Smooth muscle cell (in vitro differentiated cells): Measurements from ENCODE around the gene IGSF1. TPM values are rescaled to one million over a fixed set of nuclear protein-coding genes. Genes with fewer than 3 reads are reported as not detected.
A peak's percentile ranks its signal among the peaks of the same experiment; 100 is the strongest.

Experiments
- DNase-seq: peaks from one replicate; lab custom pipeline; 2025; ENCODE audit not compliant: unreplicated experiment; lab: John Stamatoyannopoulos, UW
- H2AFZ ChIP-seq: fragments of 200-600 bp; sonication (generic); 2 replicates; pipeline ENCODE4 v1.6.0; 2016; ENCODE audit warnings: antibody characterized with exemption, low read depth, mild to moderate bottlenecking
- H3F3A ChIP-seq: fragments of 200-600 bp; sonication (generic); 2 replicates; pipeline ENCODE4 v1.6.0; 2017; ENCODE audit warnings: antibody characterized with exemption, low read depth
- H3K27ac ChIP-seq: fragments of 200-600 bp; sonication (generic); 2 replicates; pipeline ENCODE4 v1.5.1; 2016; ENCODE audit warnings: low read depth, mild to moderate bottlenecking
- H3K27me3 ChIP-seq: fragments of 200-600 bp; sonication (generic); 2 replicates; pipeline ENCODE4 v1.6.1; 2016; ENCODE audit warnings: low read depth, mild to moderate bottlenecking
- H3K36me3 ChIP-seq: fragments of 200-600 bp; sonication (generic); 2 replicates; pipeline ENCODE4 v1.5.1; 2016; ENCODE audit warnings: low read depth
- H3K4me1 ChIP-seq: fragments of 200-600 bp; sonication (generic); 2 replicates; pipeline ENCODE4 v1.5.1; 2016; ENCODE audit warnings: low read depth
- H3K4me2 ChIP-seq: fragments of 200-600 bp; sonication (generic); 2 replicates; pipeline ENCODE4 v1.6.0; 2016; ENCODE audit warnings: mild to moderate bottlenecking
- H3K4me3 ChIP-seq: fragments of 200-600 bp; sonication (generic); 2 replicates; pipeline ENCODE4 v1.5.1; 2016; ENCODE audit warnings: mild to moderate bottlenecking
- H3K79me2 ChIP-seq: fragments of 200-600 bp; sonication (generic); 2 replicates; pipeline ENCODE4 v1.6.0; 2016; ENCODE audit warnings: low read depth, mild to moderate bottlenecking
- H3K9ac ChIP-seq: fragments of 200-600 bp; sonication (generic); 2 replicates; pipeline ENCODE4 v1.6.0; 2016; ENCODE audit warnings: low read depth
- H3K9me3 ChIP-seq: fragments of 200-600 bp; sonication (generic); replicated peaks from 2 replicates; pipeline ENCODE4 v1.5.1; 2016; ENCODE audit warnings: low read depth
- H4K20me1 ChIP-seq: fragments of 200-600 bp; sonication (generic); 2 replicates; pipeline ENCODE4 v1.6.0; 2016; ENCODE audit warnings: low read depth
- CTCF ChIP-seq: fragments of 200-600 bp; sonication (generic); IDR thresholded peaks from 2 replicates; pipeline ENCODE4 v1.5.1; 2017; ENCODE audit warnings: borderline replicate concordance, mild to moderate bottlenecking, antibody characterized with exemption; ENCODE audit not compliant: insufficient read depth, poor library complexity, severe bottlenecking
- WGBS: methylation state at CpG from one replicate; pipeline ENCODE4 v1.1.7; 2016; ENCODE audit warnings: low lambda C conversion rate; 5-methylcytosine and 5-hydroxymethylcytosine counted together
- polyA plus RNA-seq: library from polyadenylated mRNA; unstranded; fragments of >200 nt; fragmentation: Nextera tagmentation; extraction: Ambion mirVana; gene quantifications from 2 replicates; pipeline ENCODE4 v1.2.1, GENCODE V29; 2016
- total RNA-seq: library from RNA; depleted of rRNA; stranded (reverse); fragments of >200 nt; gene quantifications from 2 replicates; pipeline ENCODE4 v1.2.3, GENCODE V29; 2014

Gene IGSF1
- total and polyA plus RNA-seq, 2 experiments from 2014 or later = 1.1 TPM

- no peaks in the 10 kb centered on the region for H3K79me2 ChIP-seq
- no peaks in the 10 kb centered on the region for H4K20me1 ChIP-seq
- H3K9me3 ChIP-seq = no peaks in the 10 kb centered on the region
- H3K9ac ChIP-seq = no peak overlapping the region
- H3K4me3 ChIP-seq = peak overlapping the region; percentile 45
- TF ChIP-seq CTCF = no peak
- no peak overlapping the region for H3K27ac ChIP-seq
- WGBS = 74% methylated on average over 1 of the region's 1 CpG
- no peaks in the 10 kb centered on the region for H3K27me3 ChIP-seq
- H3K4me2 ChIP-seq = peak overlapping the region; percentile 84
- H3K4me1 ChIP-seq = no peaks in the 10 kb centered on the region
- no peaks in the 10 kb centered on the region for H3K36me3 ChIP-seq
- H3F3A ChIP-seq = no peaks in the 10 kb centered on the region
- no peak for DNase-seq
- H2AFZ ChIP-seq = no peak overlapping the region
Measured at GRCh38 chrX:131288188-131288587, 918 bp downstream of the IGSF1 start.

- Histone ChIP-seq H3K4me3 (no peak overlapping the region), H3F3A (no peaks in the 10 kb centered on the region), H3K9ac (no peak overlapping the region), H3K9me3 (no peaks in the 10 kb centered on the region), H3K79me2 (no peaks in the 10 kb centered on the region), H4K20me1 (no peaks in the 10 kb centered on the region), H3K27me3 (no peaks in the 10 kb centered on the region), H3K4me1 (no peaks in the 10 kb centered on the region), H2AFZ (no peak overlapping the region), H3K27ac (no peak overlapping the region), H3K36me3 (no peaks in the 10 kb centered on the region), H3K4me2 (no peak overlapping the region)
- WGBS = 59% methylated on average over 4 of the region's 4 CpGs
- no peak for DNase-seq
- no peak for TF ChIP-seq CTCF
Measured at GRCh38 chrX:131287560-131288179, 1.4 kb downstream of the IGSF1 start.

- TF ChIP-seq CTCF = no peak
Measured at GRCh38 chrX:131279617-131280016, 9.5 kb downstream of the IGSF1 start.

GRCh38 chrX:131279197-131279596 lies 9.9 kb downstream of the IGSF1 start:
- WGBS = 79% methylated on average over 10 of the region's 10 CpGs
- no peak overlapping the region for H3K9ac ChIP-seq
- no peak overlapping the region for H3K4me3 ChIP-seq
- no peaks in the 10 kb centered on the region for H3K79me2 ChIP-seq
- H4K20me1 ChIP-seq = no peaks in the 10 kb centered on the region
- no peak overlapping the region for H2AFZ ChIP-seq
- no peak overlapping the region for H3K4me2 ChIP-seq
- no peaks in the 10 kb centered on the region for H3F3A ChIP-seq
- no peak for DNase-seq
- no peaks in the 10 kb centered on the region for H3K4me1 ChIP-seq
- no peaks in the 10 kb centered on the region for H3K9me3 ChIP-seq
- TF ChIP-seq CTCF = no peak
- no peaks in the 10 kb centered on the region for H3K27me3 ChIP-seq
- no peaks in the 10 kb centered on the region for H3K36me3 ChIP-seq
- no peak overlapping the region for H3K27ac ChIP-seq

More at GRCh38 chrX:131279617-131280016, 9.5 kb downstream of the IGSF1 start:
- Histone ChIP-seq H3K4me3 (no peak overlapping the region), H3K36me3 (no peaks in the 10 kb centered on the region), H4K20me1 (no peaks in the 10 kb centered on the region), H3K79me2 (no peaks in the 10 kb centered on the region), H2AFZ (no peak overlapping the region), H3K27me3 (no peaks in the 10 kb centered on the region), H3K9ac (no peak overlapping the region), H3K4me2 (no peak overlapping the region), H3K4me1 (no peaks in the 10 kb centered on the region), H3K27ac (no peak overlapping the region), H3K9me3 (no peaks in the 10 kb centered on the region), H3F3A (no peaks in the 10 kb centered on the region)
- 61% methylated on average over 4 of the region's 4 CpGs for WGBS
- DNase-seq = no peak
